ENCODE measurements around the gene KLHL29. TPM values are rescaled to one million over a fixed set of nuclear protein-coding genes. Genes with fewer than 3 reads are reported as not detected.
"Not testable (repeated sequence)": the region's sequence is repeated elsewhere in the genome, so short reads cannot be mapped to it uniquely, and the experiment has no call there.

The KLHL29 gene
- total and polyA plus RNA-seq, 2 donors, result 5.7 to 8.7 TPM

GRCh38 chr2:23391237-23391736 is 6.3 kb downstream of the KLHL29 start:
- DNase-seq (ENCODE audit: extremely low spot score); H3K4me3 ChIP-seq (ENCODE audit: low read depth, low read length); H3K36me3 ChIP-seq (ENCODE audit: insufficient read depth); H3K27ac ChIP-seq (ENCODE audit: low read depth); H3K4me1 ChIP-seq (ENCODE audit: insufficient read depth): not testable (repeated sequence)
- WGBS, result 94% methylated on average over 10 of the region's 10 CpGs

GRCh38 chr2:23393722-23394121 is 8.7 kb downstream of the KLHL29 start:
- no peaks in the 10 kb centered on the region for H3K4me1 ChIP-seq (ENCODE audit: insufficient read depth)
- 81% methylated on average over 8 of the region's 8 CpGs for WGBS
- DNase-seq (ENCODE audit: extremely low spot score), result no peak

GRCh38 chr2:23394700-23395099 is 9.7 kb downstream of the KLHL29 start:
- WGBS, result 75% methylated on average over 4 of the region's 4 CpGs
- no peak for DNase-seq (ENCODE audit: extremely low spot score)
- no peaks in the 10 kb centered on the region for H3K36me3 ChIP-seq (ENCODE audit: insufficient read depth)
- H3K27ac ChIP-seq (ENCODE audit: low read depth), result no peak overlapping the region
- H3K4me3 ChIP-seq (ENCODE audit: low read depth, low read length), result no peak overlapping the region
- no peaks in the 10 kb centered on the region for H3K4me1 ChIP-seq (ENCODE audit: insufficient read depth)

More at GRCh38 chr2:23393722-23394121, 8.7 kb downstream of the KLHL29 start:
- H3K4me3 ChIP-seq (ENCODE audit: low read depth, low read length), result no peak overlapping the region
- H3K27ac ChIP-seq (ENCODE audit: low read depth), result no peak overlapping the region
- H3K36me3 ChIP-seq (ENCODE audit: insufficient read depth), result no peaks in the 10 kb centered on the region

GRCh38 chr2:23397478-23397877 is 12.5 kb downstream of the KLHL29 start:
- no peak for DNase-seq (ENCODE audit: extremely low spot score)
- Histone ChIP-seq H3K4me1 (ENCODE audit: insufficient read depth) (no peaks in the 10 kb centered on the region), H3K36me3 (ENCODE audit: insufficient read depth) (no peaks in the 10 kb centered on the region), H3K27ac (ENCODE audit: low read depth) (no peak overlapping the region), H3K4me3 (ENCODE audit: low read depth, low read length) (no peak overlapping the region)
- WGBS, result 84% methylated on average over 4 of the region's 4 CpGs

DNA sequence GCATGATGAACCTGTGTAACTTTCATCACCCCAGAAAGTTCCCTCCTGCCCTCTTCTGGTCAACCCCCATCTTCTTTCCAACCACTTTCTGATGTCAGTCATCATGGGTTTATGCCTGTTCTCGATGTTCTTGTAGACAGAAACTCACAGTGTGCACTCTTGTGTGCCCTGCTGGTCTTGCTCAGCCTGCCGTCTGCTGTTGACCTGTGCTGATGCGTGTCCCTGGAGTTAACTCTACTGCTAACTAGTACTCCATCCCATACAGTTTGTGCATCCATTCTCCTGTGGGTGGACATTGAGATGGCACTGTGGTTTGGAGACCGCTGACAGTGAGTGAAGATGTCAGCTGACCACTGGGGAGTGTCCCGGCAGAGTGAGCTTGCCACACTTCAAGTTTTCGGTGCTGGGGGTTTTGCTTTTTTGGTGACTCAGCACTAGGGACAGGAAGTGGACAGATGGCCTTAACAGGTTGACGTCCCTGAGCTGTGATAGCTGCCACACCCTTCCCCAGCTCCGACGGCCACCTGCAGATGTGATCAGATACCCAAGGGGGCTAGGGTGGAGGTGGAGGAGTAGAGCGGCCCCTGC is 14.8 kb downstream of the KLHL29 start:
- no peaks in the 10 kb centered on the region for H3K4me1 ChIP-seq (ENCODE audit: insufficient read depth)
- H3K27ac ChIP-seq (ENCODE audit: low read depth), result no peak overlapping the region
- H3K36me3 ChIP-seq (ENCODE audit: insufficient read depth), result no peaks in the 10 kb centered on the region
- no peak overlapping the region for H3K4me3 ChIP-seq (ENCODE audit: low read depth, low read length)
- WGBS, result 89% methylated on average over 10 of the region's 10 CpGs
- no peak for DNase-seq (ENCODE audit: extremely low spot score)

GRCh38 chr2:23400703-23401102 is 15.7 kb downstream of the KLHL29 start:
- 95% methylated on average over 4 of the region's 4 CpGs for WGBS

GRCh38 chr2:23401427-23402204 is 16.6 kb downstream of the KLHL29 start:
- no peaks in the 10 kb centered on the region for H3K4me1 ChIP-seq (ENCODE audit: insufficient read depth)
- H3K4me3 ChIP-seq (ENCODE audit: low read depth, low read length), result no peak overlapping the region
- H3K36me3 ChIP-seq (ENCODE audit: insufficient read depth), result no peaks in the 10 kb centered on the region
- DNase-seq (ENCODE audit: extremely low spot score), result no peak
- WGBS, result 89% methylated on average over 14 of the region's 14 CpGs
- no peak overlapping the region for H3K27ac ChIP-seq (ENCODE audit: low read depth)

More at GRCh38 chr2:23400703-23401102, 15.7 kb downstream of the KLHL29 start:
- Histone ChIP-seq H3K4me3 (ENCODE audit: low read depth, low read length) (no peak overlapping the region), H3K27ac (ENCODE audit: low read depth) (no peak overlapping the region), H3K36me3 (ENCODE audit: insufficient read depth) (no peaks in the 10 kb centered on the region), H3K4me1 (ENCODE audit: insufficient read depth) (no peaks in the 10 kb centered on the region)
- no peak for DNase-seq (ENCODE audit: extremely low spot score)

DNA sequence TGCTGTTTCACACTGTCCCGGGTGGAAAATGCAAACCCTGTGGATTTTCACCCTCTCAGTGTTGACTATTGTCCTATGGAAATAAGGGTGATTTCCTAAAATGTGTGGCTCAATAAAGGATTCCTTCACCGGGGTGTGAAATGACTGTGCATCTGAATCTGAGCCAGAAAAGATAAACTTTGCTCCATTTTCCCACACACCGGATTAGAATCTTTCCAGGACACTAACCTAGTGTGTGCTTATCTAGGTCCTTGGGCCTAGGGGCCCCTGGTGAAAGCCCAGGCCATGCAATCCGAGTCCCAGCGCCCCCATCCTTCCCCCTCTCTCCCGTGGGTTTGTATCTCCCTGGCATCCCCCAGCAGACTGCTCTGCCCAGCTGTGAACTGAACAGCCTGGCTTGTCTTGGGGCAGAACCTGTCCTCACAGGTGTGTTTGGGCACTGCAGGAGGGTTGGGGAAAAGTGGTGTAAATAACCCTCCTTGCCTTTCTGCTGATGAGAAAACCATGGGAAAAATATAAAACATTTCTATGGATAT is 17.3 kb downstream of the KLHL29 start:
- Histone ChIP-seq H3K4me1 (ENCODE audit: insufficient read depth) (no peaks in the 10 kb centered on the region), H3K27ac (ENCODE audit: low read depth) (no peak overlapping the region), H3K36me3 (ENCODE audit: insufficient read depth) (no peaks in the 10 kb centered on the region), H3K4me3 (ENCODE audit: low read depth, low read length) (no peak overlapping the region)
- DNase-seq (ENCODE audit: extremely low spot score), result no peak
- WGBS, result 79% methylated on average over 6 of the region's 6 CpGs

DNA sequence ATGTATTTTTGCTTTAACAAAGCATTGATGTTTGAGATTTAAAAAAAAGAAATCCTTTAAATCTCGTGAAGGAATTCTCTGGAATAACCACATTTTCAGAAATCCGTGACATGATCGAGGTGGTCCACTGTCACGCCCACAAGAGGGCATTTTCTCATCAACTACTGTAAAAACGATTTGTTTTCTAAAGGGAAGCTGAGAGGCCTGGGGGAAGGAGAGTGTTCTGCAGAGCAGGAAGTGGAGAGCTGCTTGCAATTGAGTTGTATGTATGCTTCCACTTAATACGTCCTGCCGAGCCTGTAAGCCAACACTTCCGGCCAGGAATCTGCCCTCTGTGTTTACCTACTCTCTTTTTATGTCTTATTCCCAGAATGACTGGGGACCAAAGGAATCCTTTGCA is 19.4 kb downstream of the KLHL29 start:
- H3K4me3 ChIP-seq (ENCODE audit: low read depth, low read length), result no peak overlapping the region
- 18% methylated on average over 8 of the region's 8 CpGs for WGBS

DNA sequence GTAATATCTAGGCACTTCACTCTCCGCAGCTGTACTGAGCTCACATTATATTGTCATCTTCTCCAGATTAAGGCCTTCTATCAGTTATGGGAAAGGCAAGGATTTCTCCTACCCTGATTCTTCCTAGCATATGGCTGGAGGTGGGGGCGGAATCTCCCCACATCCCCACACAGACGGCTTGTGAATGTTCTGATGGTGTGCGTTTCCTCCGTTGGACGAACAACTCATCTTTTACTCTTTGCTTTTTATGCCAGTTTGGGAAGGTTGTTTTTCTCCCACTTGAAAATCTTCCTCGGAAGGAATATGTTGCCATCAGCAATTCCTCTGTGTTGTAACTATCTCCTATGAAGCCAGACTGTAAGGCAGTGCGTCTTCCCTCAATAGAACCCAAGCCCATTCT is 24.3 kb downstream of the KLHL29 start:
- Histone ChIP-seq H3K27ac (ENCODE audit: low read depth) (no peak overlapping the region), H3K4me3 (ENCODE audit: low read depth, low read length) (no peak overlapping the region), H3K4me1 (ENCODE audit: insufficient read depth) (no peaks in the 10 kb centered on the region), H3K36me3 (ENCODE audit: insufficient read depth) (no peaks in the 10 kb centered on the region)
- DNase-seq (ENCODE audit: extremely low spot score), result no peak
- 98% methylated on average over 8 of the region's 8 CpGs for WGBS

More for the DNA sequence above, 19.4 kb downstream of the KLHL29 start:
- peak; percentile 71 for DNase-seq (ENCODE audit: extremely low spot score)
- Histone ChIP-seq H3K36me3 (ENCODE audit: insufficient read depth) (no peaks in the 10 kb centered on the region), H3K4me1 (ENCODE audit: insufficient read depth) (no peaks in the 10 kb centered on the region), H3K27ac (ENCODE audit: low read depth) (no peak overlapping the region)

DNA sequence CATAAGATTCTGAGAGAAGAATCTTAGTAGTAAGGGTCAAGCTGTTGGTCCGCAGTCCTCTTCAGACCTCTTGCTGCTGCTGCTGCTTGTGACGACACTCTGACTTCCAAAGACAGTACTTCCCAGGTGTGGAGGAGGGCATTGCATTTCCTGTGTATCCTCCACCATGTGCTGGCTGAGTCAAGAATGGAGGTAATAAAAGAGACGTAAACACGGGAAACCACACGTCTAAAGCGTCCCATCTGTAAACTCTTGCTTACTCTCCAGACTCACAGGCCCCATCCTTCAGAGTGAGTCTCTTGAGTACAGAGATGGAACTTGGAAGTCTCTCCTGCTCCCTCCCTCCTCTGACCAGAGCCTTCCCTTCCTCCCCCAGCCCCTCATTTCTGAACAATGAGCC is 25.6 kb downstream of the KLHL29 start:
- Histone ChIP-seq H3K4me3 (ENCODE audit: low read depth, low read length) (no peak overlapping the region), H3K4me1 (ENCODE audit: insufficient read depth) (no peaks in the 10 kb centered on the region), H3K27ac (ENCODE audit: low read depth) (no peak overlapping the region), H3K36me3 (ENCODE audit: insufficient read depth) (no peaks in the 10 kb centered on the region)
- DNase-seq (ENCODE audit: extremely low spot score), result no peak
- WGBS, result 71% methylated on average over 6 of the region's 6 CpGs

DNA sequence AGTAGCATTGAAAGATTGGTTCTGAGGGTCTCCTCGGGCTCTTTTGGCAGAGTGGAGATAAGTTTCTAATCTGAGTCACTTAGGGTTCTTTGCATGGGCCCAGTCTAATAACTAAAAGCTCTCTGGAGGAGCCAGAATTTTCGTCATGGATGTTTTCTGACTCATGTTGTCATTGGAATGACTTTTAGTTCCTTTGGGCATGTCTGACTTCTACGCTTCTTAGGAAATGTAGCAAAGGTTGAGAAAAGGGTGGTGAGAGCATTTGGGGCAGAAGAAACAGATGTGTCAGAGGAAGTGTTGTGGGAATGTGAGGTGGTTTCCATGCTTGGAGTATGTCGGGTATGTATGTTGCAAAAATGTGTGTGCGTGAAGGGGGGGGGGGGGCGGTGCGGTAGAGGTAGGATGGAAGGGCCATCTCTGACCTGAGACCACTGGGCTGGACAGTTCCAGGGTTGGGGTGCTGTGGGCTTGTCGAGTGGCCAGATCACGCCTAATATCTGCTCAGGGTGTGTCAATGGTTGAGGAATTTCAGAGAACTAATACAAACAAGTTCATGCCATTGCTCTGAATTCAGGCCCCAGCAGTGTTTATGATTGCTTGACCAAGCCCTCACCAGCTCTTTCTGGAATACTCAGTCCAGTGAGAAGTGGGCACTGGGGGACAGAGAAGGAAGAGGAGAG is 26.9 kb downstream of the KLHL29 start:
- Histone ChIP-seq H3K4me3 (ENCODE audit: low read depth, low read length) (no peak overlapping the region), H3K36me3 (ENCODE audit: insufficient read depth) (no peaks in the 10 kb centered on the region), H3K27ac (ENCODE audit: low read depth) (no peak overlapping the region), H3K4me1 (ENCODE audit: insufficient read depth) (no peaks in the 10 kb centered on the region)
- DNase-seq (ENCODE audit: extremely low spot score), result no peak
- 92% methylated on average over 9 of the region's 9 CpGs for WGBS

- DNase-seq (ENCODE audit: extremely low spot score), result no peak
- WGBS, result 80% methylated on average over 11 of the region's 11 CpGs
- H3K4me3 ChIP-seq (ENCODE audit: low read depth, low read length), result no peak overlapping the region
- H3K27ac ChIP-seq (ENCODE audit: low read depth), result no peak overlapping the region
- no peaks in the 10 kb centered on the region for H3K4me1 ChIP-seq (ENCODE audit: insufficient read depth)
- no peaks in the 10 kb centered on the region for H3K36me3 ChIP-seq (ENCODE audit: insufficient read depth)
These were observed 27.7 kb downstream of the KLHL29 start for GRCh38 chr2:23412556-23413155.

All from urinary bladder (tissue), 4 donors.